Measurements from ENCODE around the gene ARPC5.

- no peak for TF ChIP-seq GATA3 (IDR thresholded peaks at IDR 0.05; ENCODE audit: low read depth, low read length)
- no peak for TF ChIP-seq GATA2 (IDR thresholded peaks at IDR 0.05; ENCODE audit: low read depth, low read length)
Observed at GRCh38 chr1:183609759-183610452, 25.7 kb downstream of the ARPC5 start.

Measured in SH-SY5Y (cell line).